H54 (cell line): ENCODE measurements around the gene RANBP10.

ENCODE experiments used
- DNase-seq: peaks from one replicate; pipeline ENCODE4 v3.0.0; 2011; ENCODE audit warnings: low spot score, mixed read lengths; ENCODE audit not compliant: insufficient read length
- FAIRE-seq: peaks from 3 replicates; lab custom pipeline; 2011; peaks lifted over from hg19 to GRCh38; lab: Jason Lieb, UNC
- POLR2A ChIP-seq: IDR thresholded peaks from 2 replicates; pipeline ENCODE4 v1.6.1; 2011; ENCODE audit warnings: low read depth, mild to moderate bottlenecking, low read length

The RANBP10 gene

GRCh38 chr16:67674851-67675578 lies 131.3 kb downstream of the RANBP10 start:
- TF ChIP-seq POLR2A: no peak
- no peak for FAIRE-seq
- peak; percentile 26 for DNase-seq

GRCh38 chr16:67673712-67674580 lies 132.4 kb downstream of the RANBP10 start:
- no peak for FAIRE-seq
- no peak for TF ChIP-seq POLR2A
- peak; percentile 21 for DNase-seq
